Putamen (tissue), 1 donor: Measurements from ENCODE around the gene IGSF3.
A peak's percentile ranks its signal among the peaks of the same experiment; 100 is the strongest.
"Not testable (repeated sequence)": the region's sequence is repeated elsewhere in the genome, so short reads cannot be mapped to it uniquely, and the experiment has no call there.

Source experiments
- DNase-seq: peaks from one replicate; pipeline ENCODE4 v3.0.0-alpha.2; 2016; ENCODE audit warnings: low spot score

The IGSF3 gene

GRCh38 chr1:116574581-116575291, 92.8 kb downstream of the IGSF3 start:
- peak; percentile 75 for DNase-seq

GRCh38 chr1:116573431-116574095, 94.0 kb downstream of the IGSF3 start:
- no peak for DNase-seq

GRCh38 chr1:116572771-116573430, 94.6 kb downstream of the IGSF3 start:
- DNase-seq = no peak

- no peak for DNase-seq
Measured at GRCh38 chr1:116572099-116572498, 95.4 kb downstream of the IGSF3 start.

- no peak for DNase-seq
Measured at GRCh38 chr1:116571215-116571919, 96.2 kb downstream of the IGSF3 start.

- DNase-seq = peak; percentile 73
Measured at GRCh38 chr1:116570358-116571214, 96.9 kb downstream of the IGSF3 start, which contains the start of gene CD58. Gene CD58, minus strand, starts transcription at chr1:116571026. Its CDS starts 54 bp downstream, at chr1:116570972.

GRCh38 chr1:116569776-116570357, 97.7 kb downstream of the IGSF3 start:
- DNase-seq = no peak

- DNase-seq = no peak
Measured at GRCh38 chr1:116569381-116569670, 98.2 kb downstream of the IGSF3 start.

GRCh38 chr1:116568662-116569380, 98.7 kb downstream of the IGSF3 start:
- DNase-seq = no peak

GRCh38 chr1:116567790-116568661, 99.5 kb downstream of the IGSF3 start:
- DNase-seq = no peak

GRCh38 chr1:116565222-116565621, 102.3 kb downstream of the IGSF3 start:
- no peak for DNase-seq

GRCh38 chr1:116564426-116564825, 103.1 kb downstream of the IGSF3 start:
- no peak for DNase-seq

- not testable (repeated sequence) for DNase-seq
Measured at GRCh38 chr1:116562465-116562864, 105.1 kb downstream of the IGSF3 start.

- no peak for DNase-seq
Measured at GRCh38 chr1:116561563-116561962, 106.0 kb downstream of the IGSF3 start.

GRCh38 chr1:116560704-116561490, 106.6 kb downstream of the IGSF3 start:
- no peak for DNase-seq

- no peak for DNase-seq
Measured at GRCh38 chr1:116559304-116559761, 108.2 kb downstream of the IGSF3 start.

- DNase-seq = no peak
Measured at GRCh38 chr1:116558571-116558970, 109.0 kb downstream of the IGSF3 start.

- DNase-seq = no peak
Measured at GRCh38 chr1:116558140-116558549, 109.4 kb downstream of the IGSF3 start.
